Right cardiac atrium (tissue), 5 donors: ENCODE measurements around the gene PRKN. TPM values are rescaled to one million over a fixed set of nuclear protein-coding genes. Genes with fewer than 3 reads are reported as not detected.
"Not testable (repeated sequence)": the region's sequence is repeated elsewhere in the genome, so short reads cannot be mapped to it uniquely, and the experiment has no call there.

Experiments used
- ATAC-seq, 2 donors: fragments of 200-7000 bp; cut with Tn5 transposase; one replicate each; pipeline versions ENCODE4 v1.8.0 to v1.9.1; 2020; ENCODE audit warnings: moderate library complexity in 2 of 2, mild to moderate bottlenecking in 1 of 2
- DNase-seq, 3 donors: peaks; one replicate each; pipeline ENCODE4 v3.0.0-alpha.2; 2020
- H3K27ac ChIP-seq: one replicate; pipeline ENCODE4 v1.5.1; 2013; ENCODE audit warnings: mild to moderate bottlenecking, low read length, control low read depth, moderate library complexity
- H3K27me3 ChIP-seq: one replicate; pipeline ENCODE4 v1.6.1; 2013; ENCODE audit not compliant: control insufficient read depth, insufficient read depth
- H3K4me1 ChIP-seq: one replicate; pipeline ENCODE4 v1.6.1; 2013; ENCODE audit warnings: low read length; ENCODE audit not compliant: control insufficient read depth, insufficient read depth
- H3K4me3 ChIP-seq: one replicate; pipeline ENCODE4 v1.5.1; 2013; ENCODE audit warnings: low read length, control low read depth
- H3K9me3 ChIP-seq: one replicate; pipeline ENCODE4 v1.6.1; 2013; ENCODE audit warnings: low read length; ENCODE audit not compliant: control insufficient read depth
- WGBS: extraction: QIAGEN DNeasy Blood & Tissue Kit; methylation state at CpG from one replicate; pipeline ENCODE4 v1.1.7; 2013; 5-methylcytosine and 5-hydroxymethylcytosine counted together
- intact Hi-C, 4 donors: fragments of 100-400 bp; cut with DNase I; formaldehyde crosslinking; loops; one replicate each; pipeline versions ENCODE4 v1.11.0 to v1.14.0; 2022 to 2023
- polyA plus RNA-seq: library from polyadenylated mRNA; stranded (reverse); fragments of 200-250 nt; gene quantifications from one replicate; pipeline ENCODE4 v1.2.3, GENCODE V29; 2013
- total RNA-seq, 4 donors: library from RNA; stranded (reverse); fragmentation: NEBNext Ultra II Directional; extraction: Animal tissue kit (Norgen Biotek cat#: 25700); gene quantifications; one replicate each; pipeline ENCODE4 v1.2.1, GENCODE V29; 2021
- donor health status: healthy with polysubstance abuse.
- donor health status: DM: no; HTN: yes; CAD: no.
- donor health status: DM: no; HTN: no; CAD: no.
- donor health status: DM: no; HTN: yes; CAD: no; lungs with severe emphysema.
- donor health status: DM: yes; HTN: yes; CAD: no.

Gene PRKN
- total and polyA plus RNA-seq, 5 donors, result 9.6 to 33.0 (median 24.8) TPM

GRCh38 chr6:161828355-161828754 lies 899.2 kb downstream of the PRKN start:
- DNase-seq (no peak), ATAC-seq (no peak)
- no peaks in the 10 kb centered on the region for H3K27me3 ChIP-seq
- H3K4me3 ChIP-seq, result no peak overlapping the region
- 52% methylated on average over 9 of the region's 9 CpGs for WGBS
- no peaks in the 10 kb centered on the region for H3K4me1 ChIP-seq
- no peak overlapping the region for H3K27ac ChIP-seq
- H3K9me3 ChIP-seq, result no peaks in the 10 kb centered on the region
- intact Hi-C loops, result no loop called here

DNA sequence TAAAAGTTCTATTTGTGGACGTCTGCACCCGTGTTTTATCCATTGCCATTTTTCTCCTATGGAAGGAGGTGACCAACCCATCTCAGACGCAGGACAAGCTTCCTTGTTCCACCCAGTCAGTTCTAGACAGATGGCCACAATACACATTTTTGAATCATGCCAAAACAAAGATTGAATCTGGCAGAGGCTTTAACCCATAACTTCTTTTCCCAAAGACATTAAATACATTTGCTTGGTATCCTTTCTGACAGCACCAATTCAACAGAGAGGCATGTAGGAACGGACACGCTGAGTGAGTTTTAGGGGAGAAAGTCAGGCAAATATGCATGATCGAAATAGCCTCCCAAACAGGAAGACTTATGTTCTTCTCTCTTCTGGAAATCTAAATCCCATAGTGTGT lies 901.1 kb downstream of the PRKN start:
- Histone ChIP-seq H3K27me3 (no peaks in the 10 kb centered on the region), H3K4me3 (no peak overlapping the region), H3K9me3 (no peaks in the 10 kb centered on the region), H3K4me1 (no peaks in the 10 kb centered on the region), H3K27ac (no peak overlapping the region)
- WGBS, result 84% methylated on average over 6 of the region's 6 CpGs
- ATAC-seq (no peak), DNase-seq (no peak)
- intact Hi-C loops, result no loop called here

DNA sequence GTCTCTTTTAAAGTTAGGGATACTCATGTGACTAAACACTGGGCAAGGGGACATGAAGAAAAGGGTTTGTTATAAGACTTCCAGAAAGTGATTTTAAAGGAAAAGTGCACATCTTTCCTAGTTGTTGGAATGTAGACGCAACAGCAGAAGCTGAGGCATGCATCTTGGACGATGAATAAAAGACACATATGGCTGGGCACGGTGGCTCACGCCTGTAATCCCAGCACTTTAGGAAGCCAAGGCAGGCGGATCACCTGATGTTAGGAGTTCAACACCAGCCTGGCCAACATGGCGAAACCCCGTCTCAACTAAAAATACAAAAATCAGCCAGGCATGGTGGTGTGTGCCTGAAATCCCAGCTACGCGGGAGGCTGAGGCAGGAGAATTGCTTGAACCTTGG lies 905.4 kb downstream of the PRKN start:
- H3K4me1 ChIP-seq, H3K4me3 ChIP-seq, H3K27ac ChIP-seq, H3K27me3 ChIP-seq, intact Hi-C loops, DNase-seq, ATAC-seq, H3K9me3 ChIP-seq: not testable (repeated sequence)
- WGBS, result 95% methylated on average over 9 of the region's 9 CpGs

DNA sequence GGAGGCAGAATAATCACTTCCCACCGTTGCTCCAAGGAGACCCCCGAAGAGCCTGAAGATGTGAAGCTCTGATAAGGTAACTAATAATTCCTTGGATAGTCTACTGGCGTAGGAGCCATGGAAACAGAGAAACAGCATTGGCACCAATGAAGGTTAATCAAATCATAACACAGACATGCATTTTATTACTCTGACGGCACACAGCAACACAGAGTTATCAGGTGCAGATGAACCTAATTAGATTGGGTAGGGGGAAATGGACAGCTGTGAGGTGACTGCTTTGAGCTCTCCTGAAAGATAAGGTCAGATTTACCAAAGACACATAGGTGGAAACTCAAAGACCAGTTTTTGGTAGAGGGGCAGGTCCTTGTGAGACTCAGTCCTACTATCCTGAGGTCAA lies 909.7 kb downstream of the PRKN start:
- DNase-seq (no peak), ATAC-seq (no peak)
- Histone ChIP-seq H3K27me3 (no peaks in the 10 kb centered on the region), H3K4me1 (no peaks in the 10 kb centered on the region), H3K27ac (no peak overlapping the region), H3K4me3 (no peak overlapping the region), H3K9me3 (no peaks in the 10 kb centered on the region)
- intact Hi-C loops, result no loop called here
- WGBS, result 89% methylated on average over 4 of the region's 4 CpGs

GRCh38 chr6:161815965-161816364 lies 911.6 kb downstream of the PRKN start:
- DNase-seq (no peak), ATAC-seq (no peak)
- Histone ChIP-seq H3K27ac (no peak overlapping the region), H3K9me3 (no peaks in the 10 kb centered on the region), H3K4me3 (no peak overlapping the region), H3K4me1 (no peaks in the 10 kb centered on the region), H3K27me3 (no peaks in the 10 kb centered on the region)
- intact Hi-C loops, result no loop called here
- 55% methylated on average over 4 of the region's 4 CpGs for WGBS

DNA sequence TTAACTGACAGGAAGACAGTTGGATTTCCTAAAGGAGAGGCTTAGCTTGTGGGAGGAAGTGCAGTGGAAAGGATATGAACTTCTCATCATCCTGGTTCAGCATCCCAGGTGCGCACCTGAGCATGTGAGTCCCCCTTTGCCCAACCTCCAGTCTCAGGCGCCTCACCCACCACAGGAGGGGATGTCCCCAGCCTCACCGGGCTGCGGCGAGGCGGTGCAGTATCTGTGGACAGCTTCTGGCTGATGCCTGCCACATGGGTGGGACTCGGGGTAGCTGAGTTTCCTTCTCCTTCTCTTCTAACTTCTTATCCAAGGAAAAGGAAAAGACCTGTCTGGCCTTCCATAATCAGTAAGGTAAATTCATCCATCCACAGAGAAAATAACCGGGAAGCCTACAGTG lies 914.4 kb downstream of the PRKN start:
- WGBS, result 97% methylated on average over 8 of the region's 8 CpGs

GRCh38 chr6:161809971-161810370 lies 917.6 kb downstream of the PRKN start:
- intact Hi-C loops, result no loop called here
- H3K4me3 ChIP-seq, result no peak overlapping the region
- H3K4me1 ChIP-seq, result no peaks in the 10 kb centered on the region
- no peak overlapping the region for H3K27ac ChIP-seq
- no peaks in the 10 kb centered on the region for H3K9me3 ChIP-seq
- 91% methylated on average over 2 of the region's 2 CpGs for WGBS
- ATAC-seq (no peak), DNase-seq (no peak)
- no peaks in the 10 kb centered on the region for H3K27me3 ChIP-seq

More for the DNA sequence above, 914.4 kb downstream of the PRKN start:
- intact Hi-C loops, result no loop called here
- no peak overlapping the region for H3K4me3 ChIP-seq
- H3K9me3 ChIP-seq, result no peaks in the 10 kb centered on the region
- no peak overlapping the region for H3K27ac ChIP-seq
- no peak for DNase-seq
- H3K27me3 ChIP-seq, result no peaks in the 10 kb centered on the region
- no peaks in the 10 kb centered on the region for H3K4me1 ChIP-seq
- no peak for ATAC-seq

DNA sequence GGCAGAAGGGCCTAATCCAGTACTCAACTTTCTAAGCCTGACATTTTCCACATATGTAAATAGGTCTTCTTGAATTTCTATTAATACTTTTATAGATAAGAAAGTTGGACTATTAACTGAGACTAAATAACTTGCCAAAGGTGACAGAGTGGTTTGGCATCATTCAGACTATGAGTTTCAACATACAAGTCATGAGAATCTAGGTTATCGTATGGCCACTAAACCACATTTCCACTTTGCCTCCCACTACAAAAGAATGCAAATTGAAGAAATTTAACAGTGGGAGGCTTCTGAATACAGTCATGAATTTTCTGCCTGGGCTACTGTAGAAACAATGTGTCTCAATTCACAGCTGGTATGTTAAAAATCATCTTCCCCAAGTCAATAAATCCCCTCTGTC lies 922.7 kb downstream of the PRKN start:
- no peak overlapping the region for H3K27ac ChIP-seq
- no peak for DNase-seq
- H3K27me3 ChIP-seq, result no peaks in the 10 kb centered on the region
- intact Hi-C loops, result no loop called here
- peak in 1 of 2 donors; percentile 37 for ATAC-seq
- H3K4me1 ChIP-seq, result no peaks in the 10 kb centered on the region
- H3K4me3 ChIP-seq, result no peak overlapping the region
- H3K9me3 ChIP-seq, result no peaks in the 10 kb centered on the region
- WGBS, result 59% methylated on average over 1 of the region's 1 CpG

DNA sequence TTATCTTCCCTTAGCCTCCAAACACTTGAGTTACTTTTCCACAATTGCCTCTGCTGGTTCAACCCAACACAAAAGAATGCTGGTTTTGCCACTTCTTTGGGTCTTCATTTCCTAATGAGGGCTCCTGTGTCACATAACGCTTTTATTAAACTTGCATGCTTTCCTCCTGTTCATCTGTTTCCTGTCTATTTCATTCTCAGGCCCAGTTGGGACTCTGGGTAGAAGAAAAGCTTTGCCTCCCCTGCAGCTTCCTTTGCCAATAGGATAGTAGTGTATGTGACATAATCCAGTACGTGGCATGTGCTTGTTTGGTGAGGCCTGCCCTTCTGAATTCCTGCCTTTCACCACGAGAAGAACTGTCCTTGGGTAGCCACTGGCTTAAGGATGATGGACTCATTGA lies 924.4 kb downstream of the PRKN start:
- 58% methylated on average over 3 of the region's 3 CpGs for WGBS
- no peaks in the 10 kb centered on the region for H3K4me1 ChIP-seq
- H3K9me3 ChIP-seq, result no peaks in the 10 kb centered on the region
- H3K4me3 ChIP-seq, result no peak overlapping the region
- no peak for ATAC-seq
- no peak overlapping the region for H3K27ac ChIP-seq
- no peak for DNase-seq
- H3K27me3 ChIP-seq, result no peaks in the 10 kb centered on the region
- intact Hi-C loops, result no loop called here

GRCh38 chr6:161802231-161802630 lies 925.3 kb downstream of the PRKN start:
- Histone ChIP-seq H3K4me3 (no peak overlapping the region), H3K9me3 (no peaks in the 10 kb centered on the region), H3K27ac (no peak overlapping the region), H3K4me1 (no peaks in the 10 kb centered on the region), H3K27me3 (no peaks in the 10 kb centered on the region)
- 98% methylated on average over 8 of the region's 8 CpGs for WGBS
- no peak for ATAC-seq
- intact Hi-C loops, result no loop called here
- DNase-seq, result no peak

GRCh38 chr6:161798844-161799394 lies 928.6 kb downstream of the PRKN start:
- intact Hi-C loops, result no loop called here
- no peak for ATAC-seq
- no peak overlapping the region for H3K4me3 ChIP-seq
- H3K27ac ChIP-seq, result no peak overlapping the region
- H3K27me3 ChIP-seq, result no peaks in the 10 kb centered on the region
- 73% methylated on average over 7 of the region's 7 CpGs for WGBS
- no peaks in the 10 kb centered on the region for H3K4me1 ChIP-seq
- no peaks in the 10 kb centered on the region for H3K9me3 ChIP-seq
- DNase-seq, result no peak

- no peak for ATAC-seq
- H3K4me3 ChIP-seq, result no peak overlapping the region
- WGBS, result 48% methylated on average over 1 of the region's 1 CpG
- no peaks in the 10 kb centered on the region for H3K4me1 ChIP-seq
- no peaks in the 10 kb centered on the region for H3K27me3 ChIP-seq
- H3K27ac ChIP-seq, result no peak overlapping the region
- intact Hi-C loops, result no loop called here
- H3K9me3 ChIP-seq, result peaks cover 3% of the 10 kb centered on the region
- DNase-seq, result no peak
Measured at GRCh38 chr6:161796681-161797080, 930.9 kb downstream of the PRKN start.
